ENCODE measurements around the gene COL19A1.
A peak's percentile ranks its signal among the peaks of the same experiment; 100 is the strongest.
"Not testable (repeated sequence)": the region's sequence is repeated elsewhere in the genome, so short reads cannot be mapped to it uniquely, and the experiment has no call there.

Gene COL19A1

DNA sequence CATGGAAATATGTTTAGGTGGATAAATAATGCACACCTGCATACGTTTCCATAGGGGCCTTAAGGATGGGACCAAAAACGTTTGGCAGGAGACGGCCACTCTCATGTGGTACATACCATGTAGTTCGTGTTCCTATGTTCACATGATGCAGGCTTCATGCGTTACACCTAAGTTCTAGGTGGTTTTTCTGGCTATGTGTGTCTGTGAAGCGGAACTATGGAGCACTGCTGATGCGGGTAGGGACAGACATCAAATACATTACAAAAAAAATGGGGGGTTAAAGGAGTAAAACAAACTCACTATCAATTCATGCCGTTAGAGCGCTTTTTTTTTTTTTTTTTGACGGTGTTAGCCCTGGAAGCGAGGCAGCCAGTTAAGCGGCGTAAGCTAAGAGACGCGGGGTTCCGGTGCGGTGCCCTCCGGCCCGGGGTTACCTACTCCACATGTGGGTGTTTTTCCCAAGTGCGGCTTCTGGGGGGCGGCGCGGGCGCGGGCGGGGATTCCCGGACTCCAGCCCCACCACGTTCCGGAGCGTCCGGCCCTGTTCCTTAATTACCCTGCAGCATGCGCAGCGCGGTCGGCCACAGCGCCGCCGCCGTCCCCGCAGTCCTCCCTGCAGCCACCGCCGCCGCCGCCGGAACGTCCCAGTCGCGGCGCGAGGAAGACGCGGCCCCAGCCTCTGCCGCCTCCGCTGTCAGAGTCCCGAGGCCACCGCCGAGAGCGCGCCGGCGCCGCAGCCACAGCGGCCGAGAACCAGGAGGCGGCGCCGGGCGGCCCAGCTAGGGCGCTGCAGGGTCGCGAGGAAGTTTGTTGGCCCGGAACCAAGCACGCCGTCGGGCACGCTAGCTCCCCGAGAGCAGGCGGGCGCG lies 648 bp downstream of the COL19A1 start:
- peak; percentile 16 for DNase-seq (ENCODE audit: low spot score)

DNA sequence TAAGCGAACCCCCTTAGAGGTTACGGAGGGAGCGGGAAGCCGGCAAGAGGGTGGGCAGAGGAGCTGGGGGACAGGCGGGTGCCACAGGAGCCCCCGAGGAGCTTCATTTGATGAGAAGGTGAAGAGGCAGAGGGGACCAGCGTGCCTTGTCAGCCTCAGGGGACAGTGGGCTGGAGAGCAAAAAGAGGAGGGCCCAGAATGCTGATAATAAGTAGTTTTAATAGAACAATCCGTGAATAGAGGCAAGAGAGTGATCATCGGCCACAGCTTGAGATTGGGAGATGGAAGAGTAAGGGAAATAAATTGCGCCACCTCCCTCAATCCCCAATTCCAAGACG lies 1.3 kb downstream of the COL19A1 start:
- DNase-seq (ENCODE audit: low spot score) = no peak

DNA sequence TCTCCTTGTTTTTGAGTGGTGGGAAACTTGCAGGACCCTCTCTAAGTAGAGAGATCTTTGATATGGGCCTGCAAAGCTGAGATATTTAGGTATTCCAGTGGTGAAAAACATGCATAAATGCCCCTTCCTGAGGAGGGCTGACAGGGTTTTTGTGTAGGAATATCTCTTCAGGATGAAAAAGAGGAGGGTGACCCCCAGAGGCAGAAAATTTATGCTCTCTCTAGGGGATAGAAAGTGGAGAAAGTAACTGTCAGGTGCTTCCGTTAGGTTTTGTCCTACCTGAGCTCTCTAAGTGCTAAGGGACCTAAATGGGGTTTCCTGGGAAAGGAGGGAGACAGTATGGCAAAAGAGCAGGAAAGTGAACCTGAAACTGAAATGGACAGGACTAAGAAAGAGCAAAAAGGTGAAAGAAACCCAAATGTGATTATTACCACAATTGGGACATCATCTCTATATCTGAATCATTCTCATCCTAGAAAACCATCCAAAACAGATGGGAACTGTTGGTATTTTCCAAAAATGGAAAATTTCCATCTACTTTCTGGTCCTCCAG lies 2.0 kb downstream of the COL19A1 start:
- no peak for DNase-seq (ENCODE audit: low spot score)

DNA sequence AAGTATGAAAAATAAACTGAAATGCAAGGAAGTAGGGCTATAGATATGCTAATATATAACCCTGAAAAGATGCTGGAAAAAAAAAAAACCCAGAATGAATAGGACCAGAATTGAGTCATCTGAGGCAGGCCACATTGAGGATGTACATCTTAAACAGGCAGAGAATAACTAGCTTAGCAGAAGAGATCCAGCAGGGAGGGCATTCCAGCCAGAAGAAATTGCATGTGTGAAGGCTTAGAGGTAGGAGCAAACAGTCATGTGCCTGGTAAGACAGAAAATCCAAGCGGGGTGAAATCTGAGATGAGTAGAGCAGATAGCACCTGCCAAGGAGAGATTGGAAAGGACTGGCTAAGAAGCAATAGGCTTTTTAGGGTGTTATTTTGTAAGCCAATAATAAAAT lies 2.6 kb downstream of the COL19A1 start:
- DNase-seq (ENCODE audit: low spot score) = no peak

DNA sequence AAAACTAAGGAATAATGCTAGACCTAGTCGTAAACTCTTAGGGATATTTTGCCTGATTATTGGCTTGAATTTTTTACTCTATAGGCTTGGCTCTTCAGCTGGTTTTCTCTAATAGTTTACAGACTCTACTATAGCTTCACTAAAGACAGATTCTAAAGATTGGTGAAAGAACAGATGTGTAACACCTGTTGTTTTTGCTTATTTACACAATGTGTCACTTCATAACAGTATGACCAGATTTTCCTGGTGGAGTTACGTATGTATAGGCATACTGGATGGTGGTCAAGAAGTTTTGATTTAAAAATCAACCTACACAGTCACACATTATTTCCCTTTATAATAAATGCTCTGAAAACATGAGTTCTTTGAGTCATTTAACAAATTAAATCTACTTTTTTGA lies 4.8 kb downstream of the COL19A1 start:
- no peak for DNase-seq (ENCODE audit: low spot score)

DNA sequence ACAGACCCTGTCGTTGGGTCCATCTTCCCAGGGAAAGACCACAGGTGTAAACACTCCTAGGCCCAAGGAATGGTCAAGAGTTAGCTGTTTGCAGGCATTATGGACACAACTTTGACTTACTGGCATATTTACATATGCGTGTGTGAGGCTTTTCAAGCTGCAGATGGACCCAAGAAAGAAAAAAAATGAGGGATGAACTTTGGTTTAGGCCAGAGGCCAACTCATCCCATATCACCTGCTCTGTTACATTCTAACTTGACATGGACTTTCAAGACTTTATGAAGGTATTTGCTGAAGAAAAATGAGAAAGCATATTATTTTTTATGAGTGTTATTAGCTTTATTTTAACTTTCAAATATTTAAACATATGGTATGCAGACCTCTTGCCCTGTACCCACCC lies 6.9 kb downstream of the COL19A1 start:
- no peak for DNase-seq (ENCODE audit: low spot score)

DNA sequence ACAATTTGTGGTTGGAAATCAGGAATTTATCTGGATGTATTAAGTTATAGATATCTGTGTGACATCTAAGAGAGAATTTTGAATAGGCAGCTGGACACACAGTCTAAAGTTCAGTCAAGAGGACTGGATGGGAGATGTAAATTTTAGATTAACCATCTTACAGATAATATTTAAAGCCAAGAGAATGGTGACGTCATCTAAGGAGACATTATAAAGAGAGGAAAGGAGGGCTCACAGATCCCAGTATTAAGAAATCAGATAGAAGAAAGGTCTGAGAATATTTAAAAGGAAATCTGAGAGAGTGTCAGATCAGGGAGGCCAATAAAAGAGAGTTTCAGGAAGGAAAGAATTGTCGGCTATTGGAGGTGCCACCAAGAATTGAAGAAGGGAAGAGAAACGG lies 9.4 kb downstream of the COL19A1 start:
- no peak for DNase-seq (ENCODE audit: low spot score)

DNA sequence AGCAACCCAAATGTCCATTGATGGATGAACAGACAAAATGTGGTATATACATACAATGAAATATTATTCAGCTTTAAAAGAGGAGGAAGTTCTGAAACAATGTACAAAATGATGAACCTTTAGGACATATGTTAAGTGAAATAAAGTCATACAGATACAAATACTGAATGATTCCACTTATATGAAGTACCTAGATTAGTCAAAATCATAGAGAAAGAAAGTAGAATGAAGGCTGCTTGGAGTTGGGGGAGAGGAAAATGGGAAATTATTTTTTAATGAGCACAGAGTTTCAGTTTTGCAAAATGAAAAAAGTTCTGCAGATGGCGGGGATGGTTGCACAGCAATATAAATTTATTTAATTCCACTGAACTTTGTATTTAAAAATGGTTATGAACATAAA lies 12.4 kb downstream of the COL19A1 start:
- DNase-seq (ENCODE audit: low spot score) = no peak

DNA sequence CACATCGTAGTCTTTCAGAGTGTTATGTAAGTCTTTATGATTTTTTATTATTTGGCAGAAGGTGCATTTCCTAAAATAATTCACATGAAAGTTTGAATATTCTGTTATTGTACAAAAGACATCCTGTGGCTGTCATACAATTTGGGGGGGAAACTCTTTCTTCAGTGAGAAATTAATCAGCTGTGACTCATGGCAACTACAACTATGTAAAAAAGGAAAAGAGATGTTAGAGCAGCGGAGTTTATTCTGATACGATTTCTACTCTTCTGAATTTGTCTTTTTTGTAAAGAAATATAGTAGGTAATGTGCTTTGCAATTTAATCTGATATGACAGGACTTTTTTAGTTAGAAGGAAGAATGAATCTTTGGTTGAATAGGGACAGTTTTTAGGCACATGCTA lies 14.2 kb downstream of the COL19A1 start:
- DNase-seq (ENCODE audit: low spot score) = no peak

DNA sequence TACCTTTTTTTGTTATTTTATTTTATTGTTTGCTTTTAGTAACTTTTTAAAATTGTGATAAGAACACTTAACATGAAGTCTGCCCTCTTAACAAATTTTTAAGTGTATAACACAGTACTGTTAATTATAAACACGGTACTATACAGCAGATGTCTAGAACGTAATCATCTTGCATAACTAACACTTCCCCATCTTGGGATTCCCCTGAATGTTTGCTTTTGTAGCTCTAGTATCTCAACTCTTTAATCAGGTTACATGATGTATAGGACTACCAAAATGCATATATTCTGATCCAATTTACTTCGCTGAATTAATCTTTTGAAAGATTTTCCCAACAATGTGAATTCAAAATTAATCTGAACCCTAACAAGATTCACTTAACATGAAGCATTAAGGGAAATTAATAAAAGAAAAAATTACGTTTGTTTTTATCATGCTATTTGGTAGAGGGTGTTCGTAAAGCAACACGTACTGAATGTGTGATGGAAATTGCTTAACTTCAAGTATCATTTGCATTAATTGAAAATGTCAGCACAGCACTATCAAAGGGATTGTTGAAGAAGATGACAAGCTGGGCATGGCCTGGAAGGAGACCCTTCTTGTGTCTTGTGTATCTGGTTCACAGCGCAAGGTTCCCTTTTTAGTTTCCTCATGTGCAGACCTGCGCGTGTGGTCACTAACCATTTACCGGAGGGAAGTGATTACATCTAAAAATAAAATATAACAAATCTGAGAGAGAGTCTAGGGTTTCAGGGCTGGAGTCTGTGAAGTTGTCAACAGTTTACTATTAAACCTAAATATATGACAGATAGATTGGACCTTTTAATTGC lies 15.2 kb downstream of the COL19A1 start:
- no peak for DNase-seq (ENCODE audit: low spot score)

DNA sequence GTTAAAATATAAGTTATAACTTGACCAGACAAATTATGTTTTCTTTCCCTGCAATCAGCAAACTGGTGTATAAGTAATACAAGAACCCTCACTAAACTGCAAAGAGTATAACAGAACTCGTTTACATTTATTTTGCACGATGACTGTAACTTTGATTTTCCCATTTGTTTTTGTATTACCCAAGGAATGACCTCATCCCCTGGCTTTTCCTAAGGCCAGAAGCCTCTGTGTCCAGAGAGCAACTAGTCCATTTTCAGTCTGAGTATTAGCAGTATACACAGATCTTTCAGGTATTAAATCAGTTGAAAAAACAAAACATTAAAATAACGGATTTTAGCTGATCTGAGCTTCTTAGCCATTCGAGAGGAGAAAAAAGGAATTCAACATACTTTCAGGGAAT lies 17.2 kb downstream of the COL19A1 start:
- no peak for DNase-seq (ENCODE audit: low spot score)

DNA sequence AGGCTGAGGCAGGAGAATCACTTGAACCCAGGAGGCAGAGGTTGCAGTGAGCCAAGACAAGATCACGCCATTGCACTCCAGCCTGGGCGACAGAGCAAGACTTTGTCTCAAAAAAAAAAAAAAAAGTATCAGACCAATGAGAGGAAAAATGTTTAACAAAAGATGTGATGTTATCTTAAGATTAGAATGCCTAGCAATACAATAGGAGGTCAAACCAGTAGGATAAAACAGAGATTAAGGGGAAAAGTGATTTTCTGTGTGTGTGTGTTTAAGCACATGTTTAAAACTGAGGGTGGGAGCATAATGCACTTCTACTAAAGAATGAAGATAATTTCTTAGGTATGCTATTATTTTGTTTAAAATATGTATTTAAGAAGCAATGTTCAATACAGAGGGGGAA lies 17.9 kb downstream of the COL19A1 start:
- DNase-seq (ENCODE audit: low spot score) = no peak

DNA sequence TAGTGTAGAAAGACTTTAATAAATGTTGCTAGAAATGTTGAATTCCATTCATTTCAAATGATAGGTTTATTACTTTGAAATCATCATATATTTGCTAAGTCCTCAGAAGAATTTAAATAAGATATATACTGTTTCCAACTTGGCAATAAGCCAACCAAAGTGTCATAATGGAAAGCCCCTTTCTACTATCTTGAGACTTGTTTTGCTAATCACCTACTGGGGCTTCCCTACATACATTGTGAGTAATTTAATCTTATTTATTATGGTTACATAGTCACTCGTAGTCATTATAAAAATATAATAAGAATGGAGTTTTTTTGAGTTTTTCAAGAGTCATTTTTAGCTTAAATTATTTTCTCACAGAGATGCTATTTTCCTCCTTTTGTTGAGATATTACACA lies 20.7 kb downstream of the COL19A1 start:
- no peak for DNase-seq (ENCODE audit: low spot score)

DNA sequence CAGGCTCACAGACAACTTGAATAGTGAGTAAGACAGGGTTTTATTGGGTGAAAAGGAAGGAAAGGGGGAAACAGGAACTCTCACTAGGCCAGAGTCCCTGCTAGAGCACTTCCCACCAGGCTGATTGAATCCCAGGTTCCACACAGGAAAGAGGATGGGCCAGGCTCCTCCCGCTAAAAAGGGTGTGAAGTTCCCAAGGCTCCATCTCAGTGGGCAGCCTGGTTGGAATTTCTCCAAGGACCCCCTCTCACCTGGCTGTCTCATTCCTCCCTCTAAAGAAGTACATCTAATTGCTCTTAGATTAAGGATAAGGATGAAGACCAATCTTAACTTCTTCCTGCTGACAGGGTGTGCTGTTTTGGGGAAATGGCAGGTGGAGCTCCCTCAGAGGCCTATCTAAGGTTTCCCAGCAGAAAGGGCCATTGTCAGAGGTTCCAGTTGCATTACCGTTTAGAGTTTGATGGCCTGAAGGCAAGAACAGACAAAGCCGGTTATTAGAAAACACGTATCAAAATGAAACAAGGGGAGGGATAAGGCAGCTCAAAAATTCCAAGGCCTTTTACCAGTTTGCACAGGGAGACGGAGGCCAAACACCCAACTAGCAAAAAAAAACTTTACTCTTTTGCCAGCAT lies 21.5 kb downstream of the COL19A1 start:
- DNase-seq (ENCODE audit: low spot score) = no peak

DNA sequence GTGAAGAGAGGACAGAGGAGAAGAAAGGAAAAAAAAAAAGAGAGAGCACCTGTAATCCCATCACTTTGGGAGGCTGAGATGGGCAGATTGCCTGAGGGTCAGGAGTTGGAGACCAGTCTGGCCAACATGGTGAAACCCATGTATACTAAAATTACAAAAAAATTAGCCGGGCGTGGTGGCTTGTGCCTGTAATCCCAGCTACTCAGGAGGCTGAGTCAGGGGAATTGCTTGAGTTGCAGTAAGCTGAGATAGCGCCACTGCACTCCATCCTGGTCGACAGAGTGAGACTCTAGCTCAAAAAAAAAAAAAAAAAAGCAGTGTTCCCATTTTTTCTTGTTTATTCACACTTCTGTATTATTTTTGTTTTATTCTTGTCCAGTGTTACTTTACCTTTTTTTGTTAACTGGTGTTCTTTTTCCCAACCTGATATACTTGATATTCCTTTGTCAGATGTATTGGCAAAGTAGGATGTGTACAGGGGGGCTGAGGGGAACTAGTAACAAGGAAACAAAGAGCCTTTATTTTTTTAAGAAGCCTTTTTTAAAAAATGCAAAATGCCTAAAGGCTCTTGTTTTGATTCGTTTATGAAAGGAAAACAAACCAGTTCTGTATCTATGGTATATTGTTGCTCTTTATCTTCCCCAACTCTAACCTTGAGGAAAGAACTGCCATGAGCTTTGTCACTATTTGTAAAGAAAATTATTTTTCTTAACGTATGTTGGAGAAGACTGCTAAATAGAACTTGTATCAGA lies 22.3 kb downstream of the COL19A1 start:
- DNase-seq (ENCODE audit: low spot score) = no peak

DNA sequence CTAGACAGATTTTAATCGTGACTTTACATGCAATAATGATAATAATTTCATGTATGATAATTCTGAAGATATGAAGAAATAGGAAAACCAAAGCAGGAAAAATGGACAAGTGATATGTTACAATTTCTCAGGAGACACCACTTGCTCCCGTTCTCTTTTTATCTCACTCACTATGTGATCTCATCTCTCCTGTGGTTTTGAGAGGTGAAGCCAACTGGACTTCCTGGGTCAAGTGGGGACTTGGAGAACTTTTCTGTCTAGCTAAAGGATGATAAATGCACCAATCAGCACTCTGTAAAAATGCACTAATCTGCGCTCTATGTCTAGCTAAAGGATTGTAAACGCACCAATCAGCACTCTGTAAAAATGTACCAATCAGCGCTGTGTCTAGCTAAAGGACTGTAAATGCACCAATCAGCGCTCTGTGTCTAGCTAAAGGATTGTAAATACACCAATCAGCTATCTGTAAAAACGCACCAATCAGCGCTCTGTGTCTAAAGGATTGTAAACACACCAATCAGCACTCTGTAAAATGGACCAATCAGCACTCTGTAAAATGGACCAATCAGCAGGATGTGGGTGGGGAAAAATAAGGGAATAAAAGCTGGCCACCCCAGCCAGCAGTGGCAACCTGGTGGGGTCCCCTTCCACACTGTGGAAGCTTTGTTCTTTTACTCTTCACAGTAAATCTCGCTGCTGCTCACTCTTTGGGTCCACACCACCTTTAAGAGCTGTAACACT lies 23.0 kb downstream of the COL19A1 start:
- DNase-seq (ENCODE audit: low spot score) = not testable (repeated sequence)

DNA sequence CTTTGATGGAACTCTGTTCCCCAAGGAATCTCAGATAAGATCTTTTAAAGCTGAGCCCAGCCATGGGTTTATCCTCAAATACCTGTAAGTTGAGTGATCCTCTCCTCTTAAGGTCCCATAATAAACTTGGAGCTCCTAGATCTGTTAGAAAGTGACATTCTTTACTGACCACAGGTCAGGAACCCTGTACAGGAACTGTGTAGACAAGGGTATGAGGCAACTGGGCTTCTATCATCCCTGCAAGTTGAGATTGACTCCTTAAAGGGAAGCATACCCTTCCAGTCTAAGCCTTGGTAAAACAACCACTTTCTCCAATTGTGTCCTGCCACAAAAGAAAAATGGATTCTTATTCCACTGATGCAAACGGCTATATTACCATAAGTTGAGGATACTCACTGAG lies 26.2 kb downstream of the COL19A1 start:
- not testable (repeated sequence) for DNase-seq (ENCODE audit: low spot score)

DNA sequence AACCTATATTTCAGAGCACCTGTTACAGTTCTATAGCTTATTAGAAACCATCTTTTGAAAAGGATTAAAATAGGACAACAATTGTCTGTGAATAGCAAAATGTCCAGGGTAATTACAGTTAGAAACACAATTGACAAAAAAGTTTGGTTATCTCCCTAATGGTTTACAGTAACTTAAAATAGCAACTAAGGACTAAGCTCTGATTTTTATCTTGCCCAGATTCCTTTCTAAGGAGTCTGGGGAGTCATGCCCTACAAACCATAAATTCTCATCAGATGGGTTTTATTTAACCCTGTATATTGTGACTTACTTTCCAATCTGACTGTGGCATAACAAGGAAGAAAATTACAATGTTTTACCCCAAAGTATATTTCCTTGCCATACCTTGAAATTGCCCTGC lies 26.9 kb downstream of the COL19A1 start:
- DNase-seq (ENCODE audit: low spot score) = not testable (repeated sequence)

DNA sequence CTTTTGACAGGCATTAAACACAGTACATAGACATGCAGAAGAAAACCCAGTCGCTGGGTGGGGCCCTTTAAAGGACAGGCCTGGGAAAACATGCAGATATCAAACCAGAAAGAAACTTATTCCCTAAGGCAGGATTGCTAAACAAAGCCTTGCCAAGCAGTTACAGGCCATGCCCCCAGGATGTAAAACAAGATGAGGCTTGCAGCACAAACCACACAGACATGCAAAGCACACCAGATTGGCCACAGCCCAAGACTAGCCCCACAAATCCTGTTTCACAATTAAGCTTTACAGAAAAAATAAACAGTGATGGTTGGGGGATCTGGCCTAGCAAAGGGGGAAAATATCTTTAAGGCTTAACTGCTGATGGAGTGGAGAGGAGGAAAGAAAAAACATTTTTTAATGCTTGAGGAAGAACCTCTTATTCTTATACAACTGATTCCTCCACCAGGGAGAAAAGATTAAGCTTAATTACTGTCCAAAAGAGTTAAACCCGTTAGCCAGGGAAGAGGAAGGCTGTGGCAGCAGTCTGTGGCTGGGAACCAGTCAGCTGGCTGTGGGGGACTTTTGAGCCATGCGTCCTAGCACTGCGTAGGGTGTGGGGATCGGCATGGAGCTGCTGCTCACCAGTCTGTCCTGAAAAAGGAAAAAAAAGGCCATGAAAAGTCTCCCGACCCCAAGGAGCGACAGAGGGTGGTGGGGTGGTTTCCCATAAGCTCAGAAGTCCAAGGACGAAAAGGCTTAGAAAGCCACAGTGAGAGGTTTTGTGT lies 28.4 kb downstream of the COL19A1 start:
- DNase-seq (ENCODE audit: low spot score) = no peak

DNA sequence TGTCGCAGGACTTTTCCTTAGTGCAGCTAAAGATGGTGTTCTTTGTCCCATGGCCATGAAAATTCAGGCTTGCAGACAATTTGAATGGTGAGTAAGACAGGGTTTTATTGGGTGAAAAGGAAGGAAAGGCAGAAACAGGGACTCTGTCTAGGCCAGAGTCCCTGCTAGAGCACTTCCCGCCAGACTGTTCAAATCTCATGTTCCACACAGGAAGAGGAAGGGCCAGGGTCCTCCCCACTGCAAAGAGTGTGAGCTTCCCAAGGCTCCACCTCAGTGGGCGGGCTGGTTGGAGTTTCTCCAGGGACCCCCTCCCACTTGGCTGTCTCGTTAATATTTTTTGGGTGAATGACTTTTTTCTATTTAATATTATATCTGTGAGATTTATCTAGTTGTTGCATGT lies 29.0 kb downstream of the COL19A1 start:
- DNase-seq (ENCODE audit: low spot score) = no peak
